ENCODE results near the gene TMEFF2. TPM values are rescaled to one million over a fixed set of nuclear protein-coding genes. Genes with fewer than 3 reads are reported as not detected.

TMEFF2 gene, protein sequence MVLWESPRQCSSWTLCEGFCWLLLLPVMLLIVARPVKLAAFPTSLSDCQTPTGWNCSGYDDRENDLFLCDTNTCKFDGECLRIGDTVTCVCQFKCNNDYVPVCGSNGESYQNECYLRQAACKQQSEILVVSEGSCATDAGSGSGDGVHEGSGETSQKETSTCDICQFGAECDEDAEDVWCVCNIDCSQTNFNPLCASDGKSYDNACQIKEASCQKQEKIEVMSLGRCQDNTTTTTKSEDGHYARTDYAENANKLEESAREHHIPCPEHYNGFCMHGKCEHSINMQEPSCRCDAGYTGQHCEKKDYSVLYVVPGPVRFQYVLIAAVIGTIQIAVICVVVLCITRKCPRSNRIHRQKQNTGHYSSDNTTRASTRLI
- not detected in 2 replicates for total RNA-seq

DNA sequence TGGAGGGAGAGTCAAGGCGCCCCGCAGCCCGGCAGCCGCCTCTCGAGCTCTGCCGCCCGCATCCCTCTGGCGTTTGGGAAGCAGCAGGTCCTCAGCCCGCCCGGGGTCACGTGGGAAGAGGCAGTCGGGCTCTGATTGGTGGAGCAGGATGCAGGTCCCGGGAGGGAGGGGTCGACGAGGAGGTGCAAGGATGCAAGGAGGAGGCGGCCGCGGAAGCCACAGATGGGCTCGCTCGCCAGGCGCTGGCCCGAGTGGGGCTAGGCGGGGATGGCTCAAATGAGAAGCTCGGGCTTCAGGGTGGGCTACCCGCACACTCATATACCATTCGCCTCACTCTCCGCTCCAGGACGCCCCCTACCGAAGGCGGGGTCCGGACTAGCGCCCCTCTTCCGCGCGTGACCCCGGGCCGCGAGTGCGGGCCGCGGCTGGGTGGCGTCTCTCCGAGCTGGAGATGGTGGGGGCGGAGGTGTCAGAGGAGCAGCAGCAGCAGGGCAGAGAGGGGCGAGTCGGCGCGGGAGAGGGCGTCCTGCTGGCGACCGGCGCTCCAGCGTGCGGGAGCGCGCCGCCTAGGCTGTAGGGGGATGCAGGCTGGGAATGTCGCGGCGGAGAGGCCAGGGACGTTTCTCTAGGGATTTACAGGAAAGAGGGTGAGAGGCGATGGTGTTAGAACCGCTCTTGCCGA, at the start of gene TMEFF2:
TSS of gene TMEFF2 (minus strand) at position 68 of the 682 bp plus-strand sequence. CDS start 409 bp downstream, outside the sequence.

